ENCODE data around the gene ING4. TPM values are rescaled to one million over a fixed set of nuclear protein-coding genes. Genes with fewer than 3 reads are reported as not detected.
A peak's percentile ranks its signal among the peaks of the same experiment; 100 is the strongest.

ING4 gene
- total and polyA plus RNA-seq, 9 donors = 45.9 to 59.9 (median 57.4) TPM

GRCh38 chr12:6640497-6640896 is 22.4 kb downstream of the ING4 start:
- no peak overlapping the region for H3K4me3 ChIP-seq (ENCODE audit: low read length)
- peaks cover 2% of the 10 kb centered on the region for H3K27me3 ChIP-seq (ENCODE audit: control insufficient read depth, insufficient read depth, low read length)
- WGBS (ENCODE audit: insufficient coverage) = 100% methylated on average over 1 of the region's 4 CpGs
- no peak overlapping the region for H3K27ac ChIP-seq (ENCODE audit: low read length)
- H3K9me3 ChIP-seq (replicated peaks; ENCODE audit: control insufficient read depth, low read depth, low read length) = no peaks in the 10 kb centered on the region
- no peaks in the 10 kb centered on the region for H3K36me3 ChIP-seq (ENCODE audit: control insufficient read depth, insufficient read depth, low read length)
- DNase-seq = no peak
- peaks cover 9% of the 10 kb centered on the region for H3K4me1 ChIP-seq (ENCODE audit: control insufficient read depth, insufficient read depth, low read length)

- H3K4me1 ChIP-seq (ENCODE audit: control insufficient read depth, insufficient read depth, low read length) = peaks cover 5% of the 10 kb centered on the region
- 75% methylated on average over 9 of the region's 11 CpGs for WGBS (ENCODE audit: insufficient coverage)
- no peaks in the 10 kb centered on the region for H3K36me3 ChIP-seq (ENCODE audit: control insufficient read depth, insufficient read depth, low read length)
- no peaks in the 10 kb centered on the region for H3K9me3 ChIP-seq (replicated peaks; ENCODE audit: control insufficient read depth, low read depth, low read length)
- no peak for DNase-seq
- H3K4me3 ChIP-seq (ENCODE audit: low read length) = no peak overlapping the region
- peaks cover 2% of the 10 kb centered on the region for H3K27me3 ChIP-seq (ENCODE audit: control insufficient read depth, insufficient read depth, low read length)
- no peak overlapping the region for H3K27ac ChIP-seq (ENCODE audit: low read length)
Observed at GRCh38 chr12:6639151-6639801, 23.6 kb downstream of the ING4 start.

- H3K27me3 ChIP-seq (ENCODE audit: control insufficient read depth, insufficient read depth, low read length) = peaks cover 2% of the 10 kb centered on the region
- no peak overlapping the region for H3K4me3 ChIP-seq (ENCODE audit: low read length)
- H3K4me1 ChIP-seq (ENCODE audit: control insufficient read depth, insufficient read depth, low read length) = peaks cover 8% of the 10 kb centered on the region
- WGBS (ENCODE audit: insufficient coverage) = 68% methylated on average over 6 of the region's 9 CpGs
- H3K36me3 ChIP-seq (ENCODE audit: control insufficient read depth, insufficient read depth, low read length) = no peaks in the 10 kb centered on the region
- DNase-seq = no peak
- H3K9me3 ChIP-seq (replicated peaks; ENCODE audit: control insufficient read depth, low read depth, low read length) = no peaks in the 10 kb centered on the region
- peak overlapping the region; percentile 35 for H3K27ac ChIP-seq (ENCODE audit: low read length)
Observed at GRCh38 chr12:6638305-6638704, 24.6 kb downstream of the ING4 start.

- no peaks in the 10 kb centered on the region for H3K36me3 ChIP-seq (ENCODE audit: control insufficient read depth, insufficient read depth, low read length)
- no peak for DNase-seq
- H3K27ac ChIP-seq (ENCODE audit: low read length) = peak within 1 kb of the TSS; percentile 59
- H3K27me3 ChIP-seq (ENCODE audit: control insufficient read depth, insufficient read depth, low read length) = peaks cover 4% of the 10 kb centered on the region
- no peaks in the 10 kb centered on the region for H3K9me3 ChIP-seq (replicated peaks; ENCODE audit: control insufficient read depth, low read depth, low read length)
- peaks cover 28% of the 10 kb centered on the region for H3K4me1 ChIP-seq (ENCODE audit: control insufficient read depth, insufficient read depth, low read length)
- peak within 1 kb of the TSS; percentile 1 for H3K4me3 ChIP-seq (ENCODE audit: low read length)
- WGBS (ENCODE audit: insufficient coverage) = 39% methylated on average over 16 of the region's 18 CpGs
Observed at GRCh38 chr12:6635856-6636531, 26.9 kb downstream of the ING4 start, which contains the start of gene LPAR5. TSS of gene LPAR5 (minus strand) at chr12:6635959. CDS start at chr12:6621248, 14,711 bp downstream.

GRCh38 chr12:6635375-6635855 is 27.5 kb downstream of the ING4 start:
- DNase-seq = no peak
- Histone ChIP-seq H3K9me3 (replicated peaks; ENCODE audit: control insufficient read depth, low read depth, low read length) (no peaks in the 10 kb centered on the region), H3K4me1 (ENCODE audit: control insufficient read depth, insufficient read depth, low read length) (peaks cover 33% of the 10 kb centered on the region), H3K27me3 (ENCODE audit: control insufficient read depth, insufficient read depth, low read length) (peaks cover 4% of the 10 kb centered on the region), H3K36me3 (ENCODE audit: control insufficient read depth, insufficient read depth, low read length) (no peaks in the 10 kb centered on the region), H3K27ac (ENCODE audit: low read length) (peak overlapping the region; percentile 38), H3K4me3 (ENCODE audit: low read length) (peak overlapping the region; percentile 1)
- WGBS (ENCODE audit: insufficient coverage) = 41% methylated on average over 5 of the region's 5 CpGs

GRCh38 chr12:6632026-6632983 is 30.6 kb downstream of the ING4 start:
- Histone ChIP-seq H3K27ac (ENCODE audit: low read length) (peak overlapping the region; percentile 74), H3K4me3 (ENCODE audit: low read length) (no peak overlapping the region), H3K4me1 (ENCODE audit: control insufficient read depth, insufficient read depth, low read length) (peaks cover 32% of the 10 kb centered on the region), H3K9me3 (replicated peaks; ENCODE audit: control insufficient read depth, low read depth, low read length) (no peaks in the 10 kb centered on the region), H3K36me3 (ENCODE audit: control insufficient read depth, insufficient read depth, low read length) (no peaks in the 10 kb centered on the region), H3K27me3 (ENCODE audit: control insufficient read depth, insufficient read depth, low read length) (peaks cover 4% of the 10 kb centered on the region)
- peak; percentile 82 for DNase-seq
- WGBS (ENCODE audit: insufficient coverage) = 36% methylated on average over 19 of the region's 21 CpGs

GRCh38 chr12:6631549-6631961 is 31.4 kb downstream of the ING4 start:
- Histone ChIP-seq H3K4me3 (ENCODE audit: low read length) (no peak overlapping the region), H3K27me3 (ENCODE audit: control insufficient read depth, insufficient read depth, low read length) (peaks cover 6% of the 10 kb centered on the region), H3K4me1 (ENCODE audit: control insufficient read depth, insufficient read depth, low read length) (peaks cover 32% of the 10 kb centered on the region), H3K36me3 (ENCODE audit: control insufficient read depth, insufficient read depth, low read length) (no peaks in the 10 kb centered on the region), H3K27ac (ENCODE audit: low read length) (peak overlapping the region; percentile 74), H3K9me3 (replicated peaks; ENCODE audit: control insufficient read depth, low read depth, low read length) (no peaks in the 10 kb centered on the region)
- WGBS (ENCODE audit: insufficient coverage) = 78% methylated on average over 1 of the region's 3 CpGs
- no peak for DNase-seq

- peaks cover 4% of the 10 kb centered on the region for H3K27me3 ChIP-seq (ENCODE audit: control insufficient read depth, insufficient read depth, low read length)
- H3K36me3 ChIP-seq (ENCODE audit: control insufficient read depth, insufficient read depth, low read length) = no peaks in the 10 kb centered on the region
- DNase-seq = no peak
- peak overlapping the region; percentile 42 for H3K27ac ChIP-seq (ENCODE audit: low read length)
- H3K9me3 ChIP-seq (replicated peaks; ENCODE audit: control insufficient read depth, low read depth, low read length) = no peaks in the 10 kb centered on the region
- no peak overlapping the region for H3K4me3 ChIP-seq (ENCODE audit: low read length)
- H3K4me1 ChIP-seq (ENCODE audit: control insufficient read depth, insufficient read depth, low read length) = peaks cover 32% of the 10 kb centered on the region
- WGBS (ENCODE audit: insufficient coverage) = 25% methylated on average over 4 of the region's 5 CpGs
Observed at GRCh38 chr12:6630736-6631135, 32.2 kb downstream of the ING4 start.

GRCh38 chr12:6627616-6628015 is 35.3 kb downstream of the ING4 start:
- WGBS (ENCODE audit: insufficient coverage) = 70% methylated on average over 2 of the region's 7 CpGs
- no peak for DNase-seq
- H3K4me3 ChIP-seq (ENCODE audit: low read length) = no peak overlapping the region

More at GRCh38 chr12:6627616-6628015, 35.3 kb downstream of the ING4 start:
- Histone ChIP-seq H3K9me3 (replicated peaks; ENCODE audit: control insufficient read depth, low read depth, low read length) (no peaks in the 10 kb centered on the region), H3K27me3 (ENCODE audit: control insufficient read depth, insufficient read depth, low read length) (peaks cover 4% of the 10 kb centered on the region), H3K27ac (ENCODE audit: low read length) (no peak overlapping the region), H3K36me3 (ENCODE audit: control insufficient read depth, insufficient read depth, low read length) (no peaks in the 10 kb centered on the region), H3K4me1 (ENCODE audit: control insufficient read depth, insufficient read depth, low read length) (peaks cover 21% of the 10 kb centered on the region)

Data from muscle of leg (tissue), 11 donors.